Testis (tissue), 2 donors: Measurements from ENCODE around the gene ADAMTS5.

Experiments
- POLR2A ChIP-seq: fragments of 450-650 bp; IDR thresholded peaks from one replicate; pipeline ENCODE4 v1.6.1; 2017; ENCODE audit warnings: antibody characterized with exemption, mild to moderate bottlenecking, moderate library complexity
- TF ChIP-seq, protein P1 (sequence below), 3 experiments: fragments of 450-650 bp in 2 of 3; fragments of 200-600 bp in 1 of 3; sonication (generic) in 1 of 3; IDR thresholded peaks; one replicate each; pipeline ENCODE4 v1.5.1; 2016 to 2019; ENCODE audit warnings: antibody characterized with exemption in 3 of 3, mild to moderate bottlenecking in 2 of 3, moderate library complexity in 1 of 3

DNA sequence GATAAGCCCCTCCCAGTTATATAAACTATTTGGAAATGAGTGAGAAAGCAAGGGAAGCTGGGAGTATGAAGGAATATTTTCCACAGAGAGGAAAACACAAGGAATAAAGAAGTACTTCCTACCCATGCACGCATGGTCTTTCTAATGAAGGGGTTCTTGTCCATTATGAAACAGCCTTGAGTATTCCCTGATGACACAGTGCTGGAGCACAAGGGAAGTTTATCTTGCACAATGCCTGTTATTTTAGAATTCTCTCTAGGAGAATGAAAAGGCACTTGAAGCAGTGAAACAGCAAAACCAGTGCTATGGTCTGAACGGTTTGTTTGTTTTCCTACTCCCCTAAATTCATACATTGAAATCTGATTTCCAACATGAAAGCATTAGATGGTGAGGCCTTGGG is 83.1 kb downstream of the ADAMTS5 start:
- TF ChIP-seq, protein P1, sequence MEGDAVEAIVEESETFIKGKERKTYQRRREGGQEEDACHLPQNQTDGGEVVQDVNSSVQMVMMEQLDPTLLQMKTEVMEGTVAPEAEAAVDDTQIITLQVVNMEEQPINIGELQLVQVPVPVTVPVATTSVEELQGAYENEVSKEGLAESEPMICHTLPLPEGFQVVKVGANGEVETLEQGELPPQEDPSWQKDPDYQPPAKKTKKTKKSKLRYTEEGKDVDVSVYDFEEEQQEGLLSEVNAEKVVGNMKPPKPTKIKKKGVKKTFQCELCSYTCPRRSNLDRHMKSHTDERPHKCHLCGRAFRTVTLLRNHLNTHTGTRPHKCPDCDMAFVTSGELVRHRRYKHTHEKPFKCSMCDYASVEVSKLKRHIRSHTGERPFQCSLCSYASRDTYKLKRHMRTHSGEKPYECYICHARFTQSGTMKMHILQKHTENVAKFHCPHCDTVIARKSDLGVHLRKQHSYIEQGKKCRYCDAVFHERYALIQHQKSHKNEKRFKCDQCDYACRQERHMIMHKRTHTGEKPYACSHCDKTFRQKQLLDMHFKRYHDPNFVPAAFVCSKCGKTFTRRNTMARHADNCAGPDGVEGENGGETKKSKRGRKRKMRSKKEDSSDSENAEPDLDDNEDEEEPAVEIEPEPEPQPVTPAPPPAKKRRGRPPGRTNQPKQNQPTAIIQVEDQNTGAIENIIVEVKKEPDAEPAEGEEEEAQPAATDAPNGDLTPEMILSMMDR (IDR thresholded peaks at IDR 0.05) = no peak
- no peak for TF ChIP-seq POLR2A
